ENCODE data around the gene MYL3.

GRCh38 chr3:46852334-46852720 is 10.9 kb downstream of the MYL3 start:
- TF ChIP-seq POLR2A (IDR thresholded peaks at IDR 0.05; ENCODE audit: low read length) (no peak), GATA1 (IDR thresholded peaks at IDR 0.05; ENCODE audit: low read depth, low read length) (no peak)

Data from erythroblast (primary cell).